ENCODE measurements around the gene ARID1B.

Gene ARID1B

DNA sequence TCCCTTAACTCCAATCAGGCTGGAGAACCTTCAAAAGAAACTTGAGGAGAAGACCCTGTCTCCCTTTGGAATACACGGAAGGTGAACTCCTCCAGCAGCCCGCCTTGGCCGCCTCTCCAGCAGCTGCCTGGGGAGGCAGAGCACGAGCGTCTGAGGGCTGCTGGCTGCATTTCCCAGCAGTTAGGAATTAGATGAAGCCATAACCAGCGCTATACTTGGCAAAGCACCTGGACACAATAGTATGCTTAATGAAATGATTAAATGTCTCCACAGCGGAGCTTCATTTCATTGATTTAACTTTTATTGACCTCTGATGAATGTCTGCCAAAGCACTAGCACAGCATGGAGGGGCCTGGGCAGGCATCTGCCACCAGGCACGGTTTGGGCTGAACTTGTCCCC, 472.6 kb downstream of the ARID1B start:
- H3K4me3 ChIP-seq (ENCODE audit: low read length) = no peak overlapping the region
- H3K4me1 ChIP-seq (ENCODE audit: control insufficient read depth, insufficient read depth, low read length) = no peaks in the 10 kb centered on the region
- H3K9ac ChIP-seq (ENCODE audit: low read length) = no peak overlapping the region
- H3K36me3 ChIP-seq (ENCODE audit: control insufficient read depth, insufficient read depth, low read length) = no peaks in the 10 kb centered on the region
- no peaks in the 10 kb centered on the region for H3K27me3 ChIP-seq (ENCODE audit: control insufficient read depth, insufficient read depth, low read length)
- no peak overlapping the region for H3K27ac ChIP-seq (ENCODE audit: low read depth, low read length)

DNA sequence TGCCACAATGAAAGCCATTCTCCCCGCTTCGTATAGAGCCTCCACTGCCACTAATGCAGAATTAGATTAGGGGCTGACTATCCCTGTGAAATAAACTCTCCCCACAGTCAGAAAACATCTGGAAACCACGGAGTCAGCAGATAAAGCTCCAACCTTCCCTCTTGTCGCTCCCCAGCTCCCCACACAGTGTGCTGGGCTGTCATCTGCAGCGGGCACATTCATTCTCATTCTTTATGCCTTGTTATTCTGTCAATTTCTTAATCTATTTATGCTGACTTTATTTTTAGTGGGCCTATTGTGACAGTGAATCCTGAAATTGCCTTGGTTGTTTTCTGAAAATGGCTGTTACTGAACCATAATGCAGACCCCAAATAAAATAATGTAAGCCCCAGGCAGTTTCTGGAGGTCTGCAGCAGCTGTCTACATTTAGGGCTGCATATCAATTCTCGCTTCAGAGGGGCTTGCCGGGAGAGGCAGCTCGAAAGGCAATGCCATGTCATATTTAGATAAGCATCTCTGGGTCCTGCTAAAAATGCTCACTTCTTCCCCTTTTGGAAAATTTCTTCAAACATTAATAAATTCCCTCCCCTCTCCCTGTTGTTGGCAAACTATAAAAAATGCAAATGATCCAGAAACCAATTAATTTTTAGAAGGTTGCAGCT, 474.5 kb downstream of the ARID1B start:
- no peaks in the 10 kb centered on the region for H3K4me1 ChIP-seq (ENCODE audit: control insufficient read depth, insufficient read depth, low read length)
- H3K9ac ChIP-seq (ENCODE audit: low read length) = no peak overlapping the region
- no peak overlapping the region for H3K27ac ChIP-seq (ENCODE audit: low read depth, low read length)
- no peaks in the 10 kb centered on the region for H3K36me3 ChIP-seq (ENCODE audit: control insufficient read depth, insufficient read depth, low read length)
- no peak overlapping the region for H3K4me3 ChIP-seq (ENCODE audit: low read length)
- H3K27me3 ChIP-seq (ENCODE audit: control insufficient read depth, insufficient read depth, low read length) = no peaks in the 10 kb centered on the region

DNA sequence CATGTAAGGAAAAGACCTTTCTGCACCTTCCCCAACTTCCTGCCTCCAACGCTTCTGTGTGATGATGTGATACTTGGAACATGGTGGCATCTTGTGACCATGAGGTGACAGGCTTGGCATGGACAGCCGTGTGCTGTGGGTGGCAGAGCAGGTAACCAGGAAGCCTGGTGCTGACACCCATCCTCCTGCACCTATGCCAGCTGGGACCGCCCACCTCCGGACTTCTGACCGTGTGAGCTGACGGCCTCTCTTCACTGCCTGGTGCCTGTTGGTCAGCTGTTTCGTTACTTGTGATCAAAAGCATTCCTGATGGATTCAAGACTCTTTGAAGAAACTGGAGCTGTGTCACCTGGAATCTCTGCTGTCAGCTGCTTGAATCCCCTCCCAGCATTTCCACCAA, 475.8 kb downstream of the ARID1B start:
- no peak overlapping the region for H3K4me3 ChIP-seq (ENCODE audit: low read length)
- no peaks in the 10 kb centered on the region for H3K27me3 ChIP-seq (ENCODE audit: control insufficient read depth, insufficient read depth, low read length)
- H3K36me3 ChIP-seq (ENCODE audit: control insufficient read depth, insufficient read depth, low read length) = no peaks in the 10 kb centered on the region
- no peak overlapping the region for H3K27ac ChIP-seq (ENCODE audit: low read depth, low read length)
- no peak overlapping the region for H3K9ac ChIP-seq (ENCODE audit: low read length)
- no peaks in the 10 kb centered on the region for H3K4me1 ChIP-seq (ENCODE audit: control insufficient read depth, insufficient read depth, low read length)

GRCh38 chr6:157253699-157254098, 476.5 kb downstream of the ARID1B start:
- H3K27me3 ChIP-seq (ENCODE audit: control insufficient read depth, insufficient read depth, low read length) = peaks cover under 1% of the 10 kb centered on the region
- H3K36me3 ChIP-seq (ENCODE audit: control insufficient read depth, insufficient read depth, low read length) = no peaks in the 10 kb centered on the region
- H3K4me3 ChIP-seq (ENCODE audit: low read length) = no peak overlapping the region
- H3K9ac ChIP-seq (ENCODE audit: low read length) = no peak overlapping the region
- H3K4me1 ChIP-seq (ENCODE audit: control insufficient read depth, insufficient read depth, low read length) = no peaks in the 10 kb centered on the region
- no peak overlapping the region for H3K27ac ChIP-seq (ENCODE audit: low read depth, low read length)

DNA sequence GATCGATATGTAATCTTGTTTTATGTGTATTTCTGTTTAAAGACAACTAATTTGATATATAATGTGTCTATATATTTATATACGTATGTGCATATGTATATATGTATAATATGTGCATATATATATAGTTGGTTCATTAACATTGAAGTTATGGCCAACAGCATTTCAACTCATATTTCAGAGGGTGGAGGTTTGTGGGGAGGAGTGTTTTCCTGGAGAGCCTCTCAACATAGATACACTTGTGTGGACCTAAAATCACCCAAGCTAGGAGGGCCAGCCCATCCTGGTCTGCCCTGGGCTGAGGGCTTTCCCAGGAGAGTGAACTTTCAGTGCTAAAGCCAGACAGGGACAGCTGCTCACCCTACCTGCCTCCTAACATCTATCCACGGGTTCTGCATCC, 477.4 kb downstream of the ARID1B start:
- H3K27me3 ChIP-seq (ENCODE audit: control insufficient read depth, insufficient read depth, low read length) = peaks cover 2% of the 10 kb centered on the region

DNA sequence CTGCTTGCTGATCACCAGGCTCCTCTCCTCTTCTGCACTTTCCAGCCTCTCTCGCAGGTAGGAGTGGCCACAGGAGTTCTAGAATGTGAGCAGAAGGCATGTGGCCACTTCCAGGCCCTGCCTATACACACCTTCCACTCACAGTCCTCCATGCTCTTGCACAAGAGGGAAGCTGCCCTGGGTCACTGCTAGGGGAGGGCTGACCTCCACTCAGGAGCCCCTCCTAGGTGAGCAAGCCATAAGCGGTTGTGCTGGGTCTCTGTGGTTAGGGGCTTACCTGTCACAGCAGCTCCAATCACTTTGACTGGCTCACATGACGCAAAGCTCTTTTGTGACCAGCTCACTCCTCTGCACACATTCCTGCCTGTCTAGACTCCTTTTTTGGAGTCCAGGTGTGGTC, 477.9 kb downstream of the ARID1B start:
- no peak overlapping the region for H3K4me3 ChIP-seq (ENCODE audit: low read length)
- H3K4me1 ChIP-seq (ENCODE audit: control insufficient read depth, insufficient read depth, low read length) = no peaks in the 10 kb centered on the region
- peaks cover 2% of the 10 kb centered on the region for H3K27me3 ChIP-seq (ENCODE audit: control insufficient read depth, insufficient read depth, low read length)
- no peaks in the 10 kb centered on the region for H3K36me3 ChIP-seq (ENCODE audit: control insufficient read depth, insufficient read depth, low read length)
- H3K27ac ChIP-seq (ENCODE audit: low read depth, low read length) = no peak overlapping the region
- H3K9ac ChIP-seq (ENCODE audit: low read length) = no peak overlapping the region

More for the DNA sequence above, 477.4 kb downstream of the ARID1B start:
- no peaks in the 10 kb centered on the region for H3K4me1 ChIP-seq (ENCODE audit: control insufficient read depth, insufficient read depth, low read length)
- no peak overlapping the region for H3K4me3 ChIP-seq (ENCODE audit: low read length)
- H3K27ac ChIP-seq (ENCODE audit: low read depth, low read length) = no peak overlapping the region
- H3K9ac ChIP-seq (ENCODE audit: low read length) = no peak overlapping the region
- no peaks in the 10 kb centered on the region for H3K36me3 ChIP-seq (ENCODE audit: control insufficient read depth, insufficient read depth, low read length)

DNA sequence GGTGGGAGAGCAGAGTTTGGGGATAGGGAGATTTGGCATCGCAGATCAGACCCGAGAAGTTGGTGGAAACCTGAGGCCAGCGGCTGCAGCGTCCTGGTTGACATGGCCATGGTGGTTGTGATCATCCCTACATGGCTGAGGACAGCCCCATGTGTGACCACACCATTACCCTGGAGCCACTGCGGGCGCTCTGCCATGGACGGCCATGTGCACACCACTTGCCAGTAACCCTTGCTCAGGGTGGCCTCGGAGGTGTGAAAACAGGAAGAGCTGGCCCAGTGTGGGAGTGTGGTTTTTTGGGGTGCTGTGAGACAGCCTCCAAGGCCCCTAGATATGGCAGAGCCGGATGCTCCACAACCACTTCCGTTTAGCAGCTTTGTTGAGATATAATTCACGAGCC, 481.7 kb downstream of the ARID1B start:
- Histone ChIP-seq H3K4me1 (ENCODE audit: control insufficient read depth, insufficient read depth, low read length) (no peaks in the 10 kb centered on the region), H3K36me3 (ENCODE audit: control insufficient read depth, insufficient read depth, low read length) (no peaks in the 10 kb centered on the region), H3K4me3 (ENCODE audit: low read length) (no peak overlapping the region), H3K27me3 (ENCODE audit: control insufficient read depth, insufficient read depth, low read length) (peaks cover 2% of the 10 kb centered on the region), H3K9ac (ENCODE audit: low read length) (no peak overlapping the region), H3K27ac (ENCODE audit: low read depth, low read length) (no peak overlapping the region)

- H3K4me1 ChIP-seq (ENCODE audit: control insufficient read depth, insufficient read depth, low read length) = no peaks in the 10 kb centered on the region
- no peaks in the 10 kb centered on the region for H3K36me3 ChIP-seq (ENCODE audit: control insufficient read depth, insufficient read depth, low read length)
- peaks cover 2% of the 10 kb centered on the region for H3K27me3 ChIP-seq (ENCODE audit: control insufficient read depth, insufficient read depth, low read length)
- no peak overlapping the region for H3K9ac ChIP-seq (ENCODE audit: low read length)
- H3K27ac ChIP-seq (ENCODE audit: low read depth, low read length) = no peak overlapping the region
- no peak overlapping the region for H3K4me3 ChIP-seq (ENCODE audit: low read length)
Observed at GRCh38 chr6:157259443-157259842, 482.3 kb downstream of the ARID1B start.

All from rectal smooth muscle tissue (tissue), 1 donor.